Measurements from ENCODE around the gene KLHL12.

The KLHL12 gene

DNA sequence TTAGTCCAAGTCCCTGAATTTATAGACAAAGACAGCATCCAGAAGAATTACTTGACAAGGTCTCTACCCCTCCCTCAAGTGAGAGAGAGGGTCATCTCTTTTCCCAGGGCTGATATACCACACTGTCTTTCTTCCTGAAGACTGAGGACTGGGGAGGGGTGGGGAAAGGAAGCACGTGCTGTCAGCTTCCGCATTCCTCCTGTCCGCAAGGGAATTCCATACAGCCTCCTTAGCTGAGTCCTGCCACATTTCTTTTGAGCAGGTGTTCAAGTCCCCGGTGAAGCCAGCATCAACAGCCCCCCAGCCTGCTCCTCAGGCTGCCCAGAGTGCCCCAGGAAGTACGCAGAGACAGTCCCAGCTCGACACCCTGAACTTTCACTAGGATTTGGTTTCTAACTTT, 82.1 kb downstream of the KLHL12 start:
- no peaks in the 10 kb centered on the region for H3K36me3 ChIP-seq (ENCODE audit: insufficient read depth, low read length)
- no peak overlapping the region for H3K4me2 ChIP-seq (ENCODE audit: low read length)
- H3K4me1 ChIP-seq (ENCODE audit: insufficient read depth, low read length, severe bottlenecking): no peaks in the 10 kb centered on the region
- H3K9me3 ChIP-seq (ENCODE audit: low read length): no peaks in the 10 kb centered on the region
- no peak for TF ChIP-seq EZH2 (IDR thresholded peaks at IDR 0.05; ENCODE audit: borderline replicate concordance, low read length)
- TF ChIP-seq, protein P1, sequence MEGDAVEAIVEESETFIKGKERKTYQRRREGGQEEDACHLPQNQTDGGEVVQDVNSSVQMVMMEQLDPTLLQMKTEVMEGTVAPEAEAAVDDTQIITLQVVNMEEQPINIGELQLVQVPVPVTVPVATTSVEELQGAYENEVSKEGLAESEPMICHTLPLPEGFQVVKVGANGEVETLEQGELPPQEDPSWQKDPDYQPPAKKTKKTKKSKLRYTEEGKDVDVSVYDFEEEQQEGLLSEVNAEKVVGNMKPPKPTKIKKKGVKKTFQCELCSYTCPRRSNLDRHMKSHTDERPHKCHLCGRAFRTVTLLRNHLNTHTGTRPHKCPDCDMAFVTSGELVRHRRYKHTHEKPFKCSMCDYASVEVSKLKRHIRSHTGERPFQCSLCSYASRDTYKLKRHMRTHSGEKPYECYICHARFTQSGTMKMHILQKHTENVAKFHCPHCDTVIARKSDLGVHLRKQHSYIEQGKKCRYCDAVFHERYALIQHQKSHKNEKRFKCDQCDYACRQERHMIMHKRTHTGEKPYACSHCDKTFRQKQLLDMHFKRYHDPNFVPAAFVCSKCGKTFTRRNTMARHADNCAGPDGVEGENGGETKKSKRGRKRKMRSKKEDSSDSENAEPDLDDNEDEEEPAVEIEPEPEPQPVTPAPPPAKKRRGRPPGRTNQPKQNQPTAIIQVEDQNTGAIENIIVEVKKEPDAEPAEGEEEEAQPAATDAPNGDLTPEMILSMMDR (IDR thresholded peaks at IDR 0.05; ENCODE audit: low read length): no peak
- no peak overlapping the region for H3K9ac ChIP-seq (ENCODE audit: low read length)
- no peak overlapping the region for H3K4me3 ChIP-seq (ENCODE audit: low read depth, low read length, poor library complexity, severe bottlenecking)
- no peak overlapping the region for H3K27ac ChIP-seq (ENCODE audit: low read depth, low read length, poor library complexity, severe bottlenecking)
- no peaks in the 10 kb centered on the region for H3F3A ChIP-seq (ENCODE audit: insufficient read depth, low read length)
- no peaks in the 10 kb centered on the region for H3K9me2 ChIP-seq (ENCODE audit: low read depth, low read length)
- no peak overlapping the region for H2AFZ ChIP-seq (ENCODE audit: low read length)
- H3K27me3 ChIP-seq (ENCODE audit: insufficient read depth, low read length): peaks cover 11% of the 10 kb centered on the region
- no peaks in the 10 kb centered on the region for H4K20me1 ChIP-seq (ENCODE audit: insufficient read depth, low read length)
- H3K79me2 ChIP-seq (ENCODE audit: insufficient read depth, low read length): no peaks in the 10 kb centered on the region

DNA sequence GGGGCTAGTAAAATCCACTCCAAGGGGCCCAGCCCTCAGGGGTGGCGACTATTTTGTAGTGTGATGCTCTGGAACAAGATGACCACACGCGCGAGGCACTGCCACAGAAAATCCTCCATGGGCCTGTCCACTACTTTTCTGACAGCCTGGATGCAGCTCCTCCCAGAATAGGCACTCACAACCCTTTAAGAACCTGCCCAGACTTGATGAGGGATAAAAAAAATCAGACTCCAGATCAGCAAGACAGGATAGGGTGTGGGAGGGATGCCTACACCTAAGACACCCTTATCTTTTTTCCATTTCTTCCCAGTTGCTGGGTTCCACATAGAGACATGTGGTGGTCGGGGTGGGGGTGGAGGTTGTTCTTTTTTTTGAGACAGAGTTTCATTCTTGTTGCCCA, 82.8 kb downstream of the KLHL12 start:
- H3F3A ChIP-seq (ENCODE audit: insufficient read depth, low read length): no peaks in the 10 kb centered on the region
- no peaks in the 10 kb centered on the region for H4K20me1 ChIP-seq (ENCODE audit: insufficient read depth, low read length)
- no peaks in the 10 kb centered on the region for H3K4me1 ChIP-seq (ENCODE audit: insufficient read depth, low read length, severe bottlenecking)
- H3K4me3 ChIP-seq (ENCODE audit: low read depth, low read length, poor library complexity, severe bottlenecking): no peak overlapping the region
- H3K4me2 ChIP-seq (ENCODE audit: low read length): no peak overlapping the region
- no peaks in the 10 kb centered on the region for H3K79me2 ChIP-seq (ENCODE audit: insufficient read depth, low read length)
- H3K27me3 ChIP-seq (ENCODE audit: insufficient read depth, low read length): peaks cover 11% of the 10 kb centered on the region
- H3K36me3 ChIP-seq (ENCODE audit: insufficient read depth, low read length): no peaks in the 10 kb centered on the region
- TF ChIP-seq EZH2 (IDR thresholded peaks at IDR 0.05; ENCODE audit: borderline replicate concordance, low read length): no peak
- TF ChIP-seq, protein P1 (IDR thresholded peaks at IDR 0.05; ENCODE audit: low read length): no peak
- no peaks in the 10 kb centered on the region for H3K9me3 ChIP-seq (ENCODE audit: low read length)
- no peak overlapping the region for H2AFZ ChIP-seq (ENCODE audit: low read length)
- H3K9ac ChIP-seq (ENCODE audit: low read length): no peak overlapping the region
- H3K9me2 ChIP-seq (ENCODE audit: low read depth, low read length): no peaks in the 10 kb centered on the region
- H3K27ac ChIP-seq (ENCODE audit: low read depth, low read length, poor library complexity, severe bottlenecking): no peak overlapping the region

DNA sequence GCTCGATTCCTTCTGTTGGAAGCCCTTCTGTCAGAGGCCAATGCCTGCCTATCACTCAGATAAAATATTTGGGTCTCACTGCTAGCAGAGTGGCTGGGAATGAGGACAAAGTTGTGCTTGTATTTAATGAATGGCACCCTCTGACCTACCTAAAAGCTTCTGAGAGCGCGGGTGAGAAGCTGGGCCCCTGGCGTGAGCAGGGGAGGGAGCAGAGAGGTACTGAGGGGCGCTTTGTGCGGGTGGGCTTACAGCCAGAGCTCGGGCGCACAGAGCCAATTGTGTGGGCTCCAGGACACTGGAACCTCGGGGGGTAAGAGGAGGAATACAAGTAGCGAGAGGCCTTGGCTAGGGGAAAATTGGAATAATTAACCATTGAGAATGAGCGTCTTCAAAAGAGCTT, 84.0 kb downstream of the KLHL12 start:
- H2AFZ ChIP-seq (ENCODE audit: low read length): no peak overlapping the region
- no peaks in the 10 kb centered on the region for H3K9me3 ChIP-seq (ENCODE audit: low read length)
- no peaks in the 10 kb centered on the region for H3K79me2 ChIP-seq (ENCODE audit: insufficient read depth, low read length)
- TF ChIP-seq EZH2 (IDR thresholded peaks at IDR 0.05; ENCODE audit: borderline replicate concordance, low read length): no peak
- TF ChIP-seq, protein P1 (IDR thresholded peaks at IDR 0.05; ENCODE audit: low read length): no peak
- H3K27ac ChIP-seq (ENCODE audit: low read depth, low read length, poor library complexity, severe bottlenecking): no peak overlapping the region
- peaks cover 6% of the 10 kb centered on the region; the same call in 1 of the 2 replicates for H3K27me3 ChIP-seq (ENCODE audit: insufficient read depth, low read length)
- no peaks in the 10 kb centered on the region for H3F3A ChIP-seq (ENCODE audit: insufficient read depth, low read length)
- no peaks in the 10 kb centered on the region for H3K4me1 ChIP-seq (ENCODE audit: insufficient read depth, low read length, severe bottlenecking)
- H4K20me1 ChIP-seq (ENCODE audit: insufficient read depth, low read length): no peaks in the 10 kb centered on the region
- H3K36me3 ChIP-seq (ENCODE audit: insufficient read depth, low read length): no peaks in the 10 kb centered on the region
- no peak overlapping the region for H3K4me3 ChIP-seq (ENCODE audit: low read depth, low read length, poor library complexity, severe bottlenecking)
- no peak overlapping the region for H3K4me2 ChIP-seq (ENCODE audit: low read length)
- no peaks in the 10 kb centered on the region for H3K9me2 ChIP-seq (ENCODE audit: low read depth, low read length)
- H3K9ac ChIP-seq (ENCODE audit: low read length): no peak overlapping the region

All from OCI-LY1 (cell line).